Endothelial cell of umbilical vein (primary cell): ENCODE measurements around the gene IGSF10. TPM values are rescaled to one million over a fixed set of nuclear protein-coding genes. Genes with fewer than 3 reads are reported as not detected.

ENCODE experiments used
- BruUV-seq: library from RNA; stranded (reverse); fragments of 400-500 nt; replicated peaks from 2 replicates; lab custom pipeline; 2021; lab: Mats Ljungman, UMichigan
- CTCF ChIA-PET: fragments of 300-600, 350-600 bp; sonication (Branson Sonifier 250); formaldehyde crosslinking; loops from one replicate; lab custom pipeline; 2021; ENCODE audit warnings: antibody characterized with exemption, inconsistent platforms; lab: Charles Lee
- POLR2A ChIA-PET: fragments of 300-600, 350-600 bp; sonication (Branson Sonifier 250); formaldehyde crosslinking; loops from one replicate; lab custom pipeline; 2021; ENCODE audit warnings: antibody characterized with exemption, inconsistent platforms; lab: Charles Lee
- DNase-seq: peaks from one replicate; pipeline ENCODE4 v3.0.0-alpha.2; 2011; ENCODE audit warnings: low read depth, low spot score
- FAIRE-seq: peaks from 2 replicates; lab custom pipeline; 2011; peaks lifted over from hg19 to GRCh38; lab: Jason Lieb, UNC
- H2AFZ ChIP-seq: 2 replicates; pipeline ENCODE4 v1.6.0; 2012; ENCODE audit warnings: low read depth, low read length, control low read depth, inconsistent platforms
- H3K27ac ChIP-seq: 2 replicates; pipeline ENCODE4 v1.5.1; 2011; ENCODE audit warnings: low read depth, mild to moderate bottlenecking, control low read depth, low read length, moderate library complexity; ENCODE audit not compliant: insufficient read depth
- H3K27me3 ChIP-seq, 2 experiments: 2 replicates each; pipeline versions ENCODE4 v1.6.0 to v1.6.1; 2011; ENCODE audit warnings: low read length in 2 of 2, mixed read lengths in 1 of 2; ENCODE audit not compliant: control insufficient read depth in 2 of 2, insufficient read depth in 2 of 2
- H3K36me3 ChIP-seq, 2 experiments: 2 replicates in 1 of 2; 3 replicates in 1 of 2; pipeline ENCODE4 v1.5.1; 2011; ENCODE audit warnings: low read length in 2 of 2, mild to moderate bottlenecking in 1 of 2, moderate library complexity in 1 of 2; ENCODE audit not compliant: control insufficient read depth in 2 of 2, insufficient read depth in 2 of 2; ENCODE audit errors: extremely low read depth in 1 of 2
- H3K4me1 ChIP-seq: 3 replicates; pipeline ENCODE4 v1.5.1; 2011; ENCODE audit warnings: mild to moderate bottlenecking, low read length; ENCODE audit not compliant: control insufficient read depth, insufficient read depth; ENCODE audit errors: extremely low read depth
- H3K4me2 ChIP-seq: 2 replicates; pipeline ENCODE4 v1.6.1; 2011; ENCODE audit warnings: low read length, control low read depth, mixed read lengths; ENCODE audit not compliant: insufficient read depth
- H3K4me3 ChIP-seq, 3 experiments: fragments of 200-600 bp in 1 of 3; sonication (generic), shearing (Covaris generic) in 1 of 3; replicated peaks in 1 of 3; 2 replicates each; pipeline ENCODE4 v1.5.1; 2011 to 2016; ENCODE audit warnings: control low read depth in 3 of 3, low read length in 3 of 3, mild to moderate bottlenecking in 2 of 3, inconsistent platforms in 1 of 3, low read depth in 1 of 3, moderate library complexity in 1 of 3; ENCODE audit not compliant: insufficient read depth in 1 of 3
- H3K79me2 ChIP-seq: 2 replicates; pipeline ENCODE4 v1.6.0; 2012; ENCODE audit warnings: low read length, inconsistent platforms; ENCODE audit not compliant: control insufficient read depth, insufficient read depth
- H3K9ac ChIP-seq: replicated peaks from 2 replicates; pipeline ENCODE3; 2011; ENCODE audit warnings: low read length, control low read depth; ENCODE audit not compliant: insufficient read depth; ENCODE audit errors: extremely low read depth
- H3K9me1 ChIP-seq: replicated peaks from 3 replicates; pipeline ENCODE4 v1.6.0; 2011; ENCODE audit warnings: mild to moderate bottlenecking, low read length; ENCODE audit not compliant: control insufficient read depth, insufficient read depth; ENCODE audit errors: extremely low read depth
- H3K9me3 ChIP-seq: replicated peaks from 2 replicates; pipeline ENCODE4 v1.5.1; 2012; ENCODE audit warnings: low read length, inconsistent platforms; ENCODE audit not compliant: control insufficient read depth, insufficient read depth
- H4K20me1 ChIP-seq: replicated peaks from 2 replicates; pipeline ENCODE3; 2011; ENCODE audit warnings: mild to moderate bottlenecking, low read length; ENCODE audit not compliant: control insufficient read depth, insufficient read depth; ENCODE audit errors: extremely low read depth
- EZH2 ChIP-seq: IDR thresholded peaks from 2 replicates; pipeline ENCODE4 v1.6.1; 2012; ENCODE audit warnings: borderline replicate concordance, low read depth, mild to moderate bottlenecking, moderate library complexity, low read length, inconsistent platforms; ENCODE audit not compliant: severe bottlenecking
- FOS ChIP-seq: IDR thresholded peaks from 2 replicates; pipeline ENCODE4 v1.6.1; 2011; ENCODE audit warnings: mild to moderate bottlenecking, low read length, moderate library complexity, borderline replicate concordance; ENCODE audit not compliant: insufficient read depth
- GATA2 ChIP-seq: IDR thresholded peaks from 2 replicates; pipeline ENCODE4 v1.7.0; 2011; ENCODE audit warnings: low read depth, mild to moderate bottlenecking, moderate library complexity, mixed read lengths, low read length; ENCODE audit not compliant: insufficient read length, insufficient read depth
- JUN ChIP-seq: IDR thresholded peaks from 2 replicates; pipeline ENCODE4 v1.6.1; 2011; ENCODE audit warnings: borderline replicate concordance, low read depth; ENCODE audit not compliant: insufficient read length, insufficient read depth
- MYC ChIP-seq: IDR thresholded peaks from one replicate; pipeline ENCODE4 v1.6.1; 2011; ENCODE audit warnings: mild to moderate bottlenecking, low read depth, low read length
- POLR2A ChIP-seq: IDR thresholded peaks from 2 replicates; pipeline ENCODE4 v1.6.1; 2012; ENCODE audit warnings: low read depth, mild to moderate bottlenecking, control low read depth, low read length
- POLR2AphosphoS5 ChIP-seq: IDR thresholded peaks from 2 replicates; pipeline ENCODE4 v1.6.1; 2012; ENCODE audit warnings: low read depth, mild to moderate bottlenecking, control low read depth, low read length, moderate library complexity; ENCODE audit not compliant: insufficient read depth
- dilution Hi-C: fragments of 300-500 bp; cut with MboI; formaldehyde crosslinking; loops from one replicate; pipeline ENCODE4 v1.15.0; 2019; ENCODE audit warnings: low sequenced_read_pairs; ENCODE audit not compliant: extremely low pct_ligation_motif_present
- intact Hi-C: fragments of 100-400 bp; cut with micrococcal nuclease; formaldehyde crosslinking; loops from one replicate; pipeline ENCODE4 v1.10.0; 2022
- polyA plus RNA-seq, 4 experiments: library from polyadenylated mRNA; depleted of rRNA in 3 of 4; stranded (reverse) in 3 of 4; unstranded in 1 of 4; fragments of >200 nt; gene quantifications; 2 replicates each; pipeline versions ENCODE4 v1.2.1 to v1.2.3, GENCODE V29; 2011 to 2012; ENCODE audit warnings: missing spikeins in 1 of 4
- total RNA-seq: library from RNA; stranded (reverse); gene quantifications from 2 replicates; pipeline ENCODE4 v1.2.3, GENCODE V29; 2021
- TF ChIP-seq, protein P1 (sequence below), 2 donors: IDR thresholded peaks; 1 replicate in 1 of 2; 2 replicates in 1 of 2; pipeline ENCODE4 v1.5.1; 2011; ENCODE audit warnings: low read length in 2 of 2, mild to moderate bottlenecking in 2 of 2, moderate library complexity in 2 of 2, control low read depth in 1 of 2, inconsistent platforms in 1 of 2, low read depth in 1 of 2; ENCODE audit not compliant: insufficient read depth in 1 of 2; ENCODE audit errors: extremely low read depth in 1 of 2
- TF ChIP-seq, protein P2 (sequence below): IDR thresholded peaks from 2 replicates; pipeline ENCODE4 v1.6.1; 2011; ENCODE audit not compliant: insufficient read depth, insufficient read length

IGSF10 gene
- total and polyA plus RNA-seq, 2 donors (not counting 3 experiments of a cell fraction or from before 2014, with no cell fraction given) = 0.01 TPM; not detected in 1

- Histone ChIP-seq H3K9me3 (no peaks in the 10 kb centered on the region), H3K9me1 (no peaks in the 10 kb centered on the region), H3K79me2 (no peaks in the 10 kb centered on the region), H3K36me3 (no peaks in the 10 kb centered on the region), H3K27me3 (no peaks in the 10 kb centered on the region), H3K27ac (no peak overlapping the region), H3K9ac (no peak overlapping the region), H3K4me2 (no peak overlapping the region), H3K4me3 (no peak overlapping the region), H3K4me1 (no peaks in the 10 kb centered on the region), H2AFZ (no peak overlapping the region), H4K20me1 (no peaks in the 10 kb centered on the region)
- ChIA-PET POLR2A (no interaction called here), CTCF (no interaction called here)
- DNase-seq (no peak), FAIRE-seq (no peak)
- intact Hi-C loops = no loop called here
- TF ChIP-seq GATA2 (no peak), MYC (no peak), POLR2AphosphoS5 (no peak), EZH2 (no peak), JUN (no peak), FOS (no peak), POLR2A (no peak)
- TF ChIP-seq, protein P1, sequence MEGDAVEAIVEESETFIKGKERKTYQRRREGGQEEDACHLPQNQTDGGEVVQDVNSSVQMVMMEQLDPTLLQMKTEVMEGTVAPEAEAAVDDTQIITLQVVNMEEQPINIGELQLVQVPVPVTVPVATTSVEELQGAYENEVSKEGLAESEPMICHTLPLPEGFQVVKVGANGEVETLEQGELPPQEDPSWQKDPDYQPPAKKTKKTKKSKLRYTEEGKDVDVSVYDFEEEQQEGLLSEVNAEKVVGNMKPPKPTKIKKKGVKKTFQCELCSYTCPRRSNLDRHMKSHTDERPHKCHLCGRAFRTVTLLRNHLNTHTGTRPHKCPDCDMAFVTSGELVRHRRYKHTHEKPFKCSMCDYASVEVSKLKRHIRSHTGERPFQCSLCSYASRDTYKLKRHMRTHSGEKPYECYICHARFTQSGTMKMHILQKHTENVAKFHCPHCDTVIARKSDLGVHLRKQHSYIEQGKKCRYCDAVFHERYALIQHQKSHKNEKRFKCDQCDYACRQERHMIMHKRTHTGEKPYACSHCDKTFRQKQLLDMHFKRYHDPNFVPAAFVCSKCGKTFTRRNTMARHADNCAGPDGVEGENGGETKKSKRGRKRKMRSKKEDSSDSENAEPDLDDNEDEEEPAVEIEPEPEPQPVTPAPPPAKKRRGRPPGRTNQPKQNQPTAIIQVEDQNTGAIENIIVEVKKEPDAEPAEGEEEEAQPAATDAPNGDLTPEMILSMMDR (IDR thresholded peaks at IDR 0.05; ENCODE audit: extremely low read depth in 1 of 2, insufficient read depth in 1 of 2, low read depth in 1 of 2, low read length in 2 of 2) = no peak
- TF ChIP-seq, protein P2, sequence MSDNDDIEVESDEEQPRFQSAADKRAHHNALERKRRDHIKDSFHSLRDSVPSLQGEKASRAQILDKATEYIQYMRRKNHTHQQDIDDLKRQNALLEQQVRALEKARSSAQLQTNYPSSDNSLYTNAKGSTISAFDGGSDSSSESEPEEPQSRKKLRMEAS = no peak
- dilution Hi-C loops = no loop called here
- BruUV-seq = no TSS peak
Observed at GRCh38 chr3:151432616-151433372, 28.1 kb downstream of the IGSF10 start.
